Rectal smooth muscle tissue (tissue), 1 donor: ENCODE measurements around the gene SAE1.

Experiments used
- H3K27ac ChIP-seq: one replicate; pipeline ENCODE4 v1.7.0; 2013; ENCODE audit warnings: low read depth, low read length, inconsistent platforms
- H3K27me3 ChIP-seq: one replicate; pipeline ENCODE4 v1.7.0; 2013; ENCODE audit warnings: low read length; ENCODE audit not compliant: control insufficient read depth, insufficient read depth
- H3K36me3 ChIP-seq: one replicate; pipeline ENCODE4 v1.7.0; 2013; ENCODE audit warnings: low read length; ENCODE audit not compliant: control insufficient read depth, insufficient read depth
- H3K4me1 ChIP-seq: one replicate; pipeline ENCODE4 v1.7.0; 2013; ENCODE audit warnings: low read length; ENCODE audit not compliant: control insufficient read depth, insufficient read depth
- H3K4me3 ChIP-seq: one replicate; pipeline ENCODE4 v1.7.0; 2013; ENCODE audit warnings: low read length
- H3K9ac ChIP-seq: one replicate; pipeline ENCODE4 v1.7.0; 2013; ENCODE audit warnings: low read length

The SAE1 gene

DNA sequence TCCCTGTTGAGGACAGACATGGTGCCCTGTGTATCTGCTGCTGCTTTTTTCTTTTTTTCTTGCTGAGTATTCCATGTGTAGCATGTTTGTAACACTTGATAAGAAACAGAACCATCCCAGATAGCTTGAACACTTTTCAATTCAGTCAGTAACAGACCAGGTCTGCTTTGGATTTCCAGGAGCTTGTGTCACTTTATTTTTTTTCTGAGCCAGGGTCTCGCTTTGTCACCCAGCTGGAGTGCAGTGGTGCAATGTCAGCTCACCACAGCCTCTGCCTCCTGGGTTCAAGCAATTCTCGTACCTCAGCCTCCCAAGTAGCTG lies 56.7 kb downstream of the SAE1 start:
- peaks cover 23% of the 10 kb centered on the region for H3K4me1 ChIP-seq

DNA sequence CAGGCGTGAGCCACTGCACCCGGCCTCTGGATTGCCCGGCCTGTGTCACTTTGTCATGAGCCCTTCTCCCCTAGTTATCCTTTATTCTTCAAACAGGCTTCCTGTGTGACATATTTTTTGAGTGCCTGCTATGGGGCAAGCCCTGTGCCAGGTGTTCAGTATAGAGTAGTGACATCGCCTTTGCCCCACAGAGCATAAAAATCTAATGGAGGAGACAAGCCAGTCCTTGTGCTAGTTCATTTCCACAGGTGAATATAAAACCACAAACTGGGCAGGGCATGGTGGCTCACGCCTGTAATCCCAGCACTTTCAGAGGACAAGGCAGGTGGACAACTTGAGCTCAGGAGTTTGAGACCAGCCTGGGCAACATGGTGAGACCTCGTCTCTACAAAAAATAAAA lies 57.2 kb downstream of the SAE1 start:
- Histone ChIP-seq H3K4me3 (no peak overlapping the region), H3K27ac (peak overlapping the region; percentile 61), H3K4me1 (peaks cover 23% of the 10 kb centered on the region), H3K27me3 (no peaks in the 10 kb centered on the region), H3K9ac (no peak overlapping the region), H3K36me3 (no peaks in the 10 kb centered on the region)

More for the DNA sequence above, 56.7 kb downstream of the SAE1 start:
- Histone ChIP-seq H3K4me3 (no peak overlapping the region), H3K27ac (peak overlapping the region; percentile 61), H3K27me3 (no peaks in the 10 kb centered on the region), H3K36me3 (no peaks in the 10 kb centered on the region), H3K9ac (no peak overlapping the region)

DNA sequence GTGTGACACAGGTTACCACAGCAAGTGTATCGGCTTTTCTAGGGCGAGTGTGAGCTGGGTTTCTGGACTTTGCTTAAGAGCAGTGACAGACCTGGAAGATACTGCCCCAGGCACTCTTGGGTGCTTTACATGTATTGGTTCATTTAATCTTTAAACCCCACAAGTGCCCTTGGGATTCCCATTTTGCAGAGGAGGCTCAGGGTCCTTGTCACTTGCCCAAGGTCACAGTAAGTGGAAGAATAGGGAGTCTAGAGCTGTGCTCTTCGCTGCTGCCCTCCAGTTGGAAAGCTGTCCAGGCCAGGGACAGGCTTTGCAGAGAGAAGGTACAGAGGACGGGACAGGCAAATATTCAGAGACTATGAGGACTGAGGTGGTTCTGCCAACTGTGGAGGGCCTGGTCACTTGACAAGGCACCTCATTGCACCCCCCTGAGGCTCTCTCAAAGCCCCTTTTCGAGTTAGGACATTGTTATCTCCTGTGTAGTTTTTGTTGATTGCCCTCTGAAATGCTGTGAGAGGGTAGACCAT lies 57.9 kb downstream of the SAE1 start:
- no peaks in the 10 kb centered on the region for H3K27me3 ChIP-seq
- no peak overlapping the region for H3K4me3 ChIP-seq
- H3K4me1 ChIP-seq = peaks cover 23% of the 10 kb centered on the region
- H3K27ac ChIP-seq = peak overlapping the region; percentile 55
- H3K9ac ChIP-seq = no peak overlapping the region
- no peaks in the 10 kb centered on the region for H3K36me3 ChIP-seq

DNA sequence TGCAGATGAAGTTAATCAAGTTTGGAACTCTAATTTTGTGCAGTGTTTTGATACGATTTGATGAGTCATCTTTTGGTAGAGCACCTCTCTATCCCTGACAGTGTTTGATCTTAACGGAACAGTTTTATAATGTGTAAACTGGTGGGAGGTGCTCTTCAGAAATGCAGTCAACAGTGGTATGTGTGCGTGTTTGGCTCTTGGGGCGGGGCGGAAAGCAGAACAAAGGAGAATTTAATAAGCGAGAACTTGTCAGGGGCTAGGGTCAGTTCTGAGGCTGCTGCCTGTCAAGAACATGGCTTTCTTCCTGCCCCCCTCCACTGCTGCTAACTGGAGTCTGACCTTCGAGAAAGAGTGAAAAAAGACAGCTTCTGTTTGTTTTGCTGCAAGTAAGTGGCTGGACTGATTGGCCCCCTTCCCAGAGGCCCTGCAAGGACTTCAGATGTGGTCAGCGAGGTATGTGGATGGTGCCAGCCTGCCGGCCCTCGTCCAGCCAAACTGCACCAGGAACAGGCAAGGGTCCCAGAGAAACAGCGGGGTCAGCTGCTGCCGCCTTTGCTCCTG lies 59.6 kb downstream of the SAE1 start:
- no peaks in the 10 kb centered on the region for H3K36me3 ChIP-seq
- no peak overlapping the region for H3K9ac ChIP-seq
- no peaks in the 10 kb centered on the region for H3K27me3 ChIP-seq

DNA sequence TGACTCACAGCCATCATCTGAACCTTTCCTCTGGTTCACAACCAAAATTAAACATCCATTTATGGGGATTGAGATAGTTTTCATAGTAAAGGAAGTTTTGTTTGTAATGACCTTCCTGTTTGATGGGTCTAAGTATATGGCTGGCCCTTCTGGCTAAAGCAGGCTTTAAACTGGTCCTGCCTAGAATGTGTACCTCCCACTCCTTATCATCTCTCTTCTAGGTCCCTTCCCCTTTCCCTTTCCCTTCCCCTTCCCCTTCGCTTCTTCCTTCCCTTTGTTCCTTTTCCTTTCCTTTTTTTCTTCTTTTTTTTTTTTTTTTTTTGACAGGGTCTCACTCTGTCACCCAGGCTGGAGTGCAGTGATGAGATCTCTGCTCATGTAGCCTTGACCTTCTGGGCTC lies 64.8 kb downstream of the SAE1 start:
- no peak overlapping the region for H3K9ac ChIP-seq

More for the DNA sequence above, 59.6 kb downstream of the SAE1 start:
- Histone ChIP-seq H3K4me1 (peaks cover 23% of the 10 kb centered on the region), H3K4me3 (peak overlapping the region; percentile 44), H3K27ac (peak overlapping the region; percentile 75)

DNA sequence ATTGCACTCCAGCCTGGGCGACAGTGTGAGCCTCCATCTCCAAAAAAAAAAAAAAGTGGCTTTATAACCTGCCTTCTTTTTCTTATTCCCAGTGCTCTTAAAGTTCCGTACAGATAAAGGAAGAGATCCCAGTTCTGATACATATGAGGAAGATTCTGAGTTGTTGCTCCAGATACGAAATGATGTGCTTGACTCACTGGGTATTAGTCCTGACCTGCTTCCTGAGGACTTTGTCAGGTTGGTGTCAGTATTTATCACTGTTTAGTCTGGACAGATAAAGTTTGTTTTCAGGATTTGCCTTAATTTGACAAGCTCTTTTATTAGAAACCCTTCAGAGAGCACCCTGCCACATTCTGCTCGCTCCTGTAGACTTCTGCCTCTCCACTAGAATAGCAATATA lies 66.5 kb downstream of the SAE1 start:
- H3K4me3 ChIP-seq = no peak overlapping the region
- no peak overlapping the region for H3K27ac ChIP-seq
- H3K36me3 ChIP-seq = peaks cover 10% of the 10 kb centered on the region
- no peaks in the 10 kb centered on the region for H3K4me1 ChIP-seq
- H3K27me3 ChIP-seq = no peaks in the 10 kb centered on the region
- no peak overlapping the region for H3K9ac ChIP-seq

More for the DNA sequence above, 64.8 kb downstream of the SAE1 start:
- no peaks in the 10 kb centered on the region for H3K27me3 ChIP-seq
- H3K36me3 ChIP-seq = peaks cover 10% of the 10 kb centered on the region
- H3K4me1 ChIP-seq = peaks cover 6% of the 10 kb centered on the region
- no peak overlapping the region for H3K4me3 ChIP-seq
- H3K27ac ChIP-seq = no peak overlapping the region

DNA sequence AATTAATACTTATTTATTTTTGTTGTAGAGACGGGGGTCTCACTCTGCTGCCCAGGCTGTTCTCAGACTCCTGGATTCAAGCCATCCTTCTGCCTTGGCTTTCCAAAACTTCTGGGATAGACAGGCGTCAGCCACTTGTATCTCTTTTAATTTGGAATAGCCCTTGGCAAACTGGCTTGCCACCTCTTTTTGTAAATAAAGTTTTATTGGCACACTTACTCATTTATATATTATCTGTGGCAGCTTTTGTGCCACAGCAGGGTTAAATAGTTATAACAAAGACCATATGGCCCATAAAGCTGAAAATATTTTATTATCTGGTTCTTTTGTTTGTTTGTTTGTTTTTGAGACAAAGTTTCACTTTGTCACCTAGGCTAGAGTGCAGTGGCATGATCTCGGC lies 69.9 kb downstream of the SAE1 start:
- Histone ChIP-seq H3K36me3 (peaks cover 18% of the 10 kb centered on the region), H3K27me3 (no peaks in the 10 kb centered on the region), H3K27ac (no peak overlapping the region), H3K4me3 (no peak overlapping the region), H3K9ac (no peak overlapping the region), H3K4me1 (no peaks in the 10 kb centered on the region)

DNA sequence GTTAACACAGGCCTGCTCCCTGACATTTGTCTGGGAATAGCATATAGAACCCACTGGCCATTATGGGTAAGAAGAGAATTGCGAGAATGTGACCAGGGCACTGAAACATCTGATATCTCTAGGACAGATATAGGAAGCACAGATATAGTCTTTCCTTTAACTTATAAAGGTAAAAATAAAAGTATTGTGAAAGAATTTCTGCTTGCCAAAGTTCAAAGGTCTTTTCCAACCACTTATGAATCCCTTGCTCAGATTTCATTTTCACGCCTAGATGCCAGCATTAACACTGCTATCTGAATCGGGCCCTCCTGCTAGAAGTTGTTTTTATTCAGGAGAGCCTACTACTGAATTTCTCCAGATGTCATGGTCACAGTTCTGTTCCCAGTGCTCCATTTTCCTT lies 72.6 kb downstream of the SAE1 start:
- no peak overlapping the region for H3K27ac ChIP-seq
- H3K36me3 ChIP-seq = peaks cover 25% of the 10 kb centered on the region
- H3K4me3 ChIP-seq = no peak overlapping the region
- H3K9ac ChIP-seq = no peak overlapping the region
- H3K27me3 ChIP-seq = no peaks in the 10 kb centered on the region
- no peaks in the 10 kb centered on the region for H3K4me1 ChIP-seq

DNA sequence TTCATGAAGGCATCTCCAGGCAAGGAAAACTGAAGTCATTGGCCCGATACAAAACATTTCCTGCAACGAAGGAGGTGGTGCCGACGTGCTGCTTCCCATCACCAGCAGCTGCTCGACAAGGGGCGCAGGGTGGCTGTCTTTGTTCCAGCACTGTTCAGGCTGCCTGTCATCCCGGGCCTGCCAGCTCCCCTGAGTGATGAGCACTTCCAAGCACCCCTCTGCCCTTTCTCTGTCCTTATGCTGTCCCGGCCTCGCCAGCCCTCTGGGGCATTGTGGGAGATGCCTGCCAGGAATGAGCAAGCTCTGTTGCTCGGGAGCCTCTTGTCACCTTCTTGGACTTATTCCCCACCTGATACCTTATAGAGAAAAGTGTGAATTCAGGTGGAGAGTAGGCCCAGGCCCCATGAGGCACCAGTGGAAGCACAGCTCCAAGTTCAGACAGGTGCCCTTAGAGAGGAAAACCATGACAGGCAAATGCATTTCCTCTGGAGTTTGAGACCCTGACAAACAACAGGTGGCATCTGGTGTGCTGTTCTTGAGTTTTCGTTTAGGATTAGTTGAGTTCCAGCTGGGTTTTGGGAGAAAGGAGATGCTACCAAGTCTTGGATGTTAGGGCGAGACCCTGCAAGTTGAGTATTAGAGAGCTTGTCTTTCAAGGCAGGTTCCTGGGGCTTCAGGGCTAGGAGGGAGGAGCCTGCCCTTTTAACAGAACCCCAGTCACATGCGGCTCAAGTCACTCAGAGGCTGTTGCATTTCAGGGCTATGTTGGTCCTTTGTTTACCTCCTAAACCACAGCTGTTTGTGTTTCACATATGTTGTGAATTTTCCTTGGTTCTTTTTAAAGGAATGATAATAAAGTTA lies 78.9 kb downstream of the SAE1 start:
- Histone ChIP-seq H3K9ac (no peak overlapping the region), H3K27ac (no peak overlapping the region), H3K36me3 (peaks cover 26% of the 10 kb centered on the region), H3K27me3 (no peaks in the 10 kb centered on the region), H3K4me3 (no peak overlapping the region), H3K4me1 (peaks cover 4% of the 10 kb centered on the region)

DNA sequence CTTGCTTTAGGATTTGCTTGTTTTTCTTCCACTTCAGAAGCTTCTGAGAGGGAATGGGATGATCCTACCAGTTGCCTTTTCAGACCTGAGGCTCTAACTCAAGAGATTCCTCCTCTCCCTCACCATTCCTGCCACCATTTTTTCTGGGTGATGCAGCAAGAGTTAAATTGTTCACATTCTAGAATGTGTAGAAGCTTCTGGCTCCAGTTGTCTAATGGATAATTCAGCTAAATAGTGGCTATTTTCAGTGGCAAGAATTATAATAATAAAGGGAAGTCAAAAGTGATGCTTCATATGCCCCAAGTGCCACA lies 79.5 kb downstream of the SAE1 start:
- no peaks in the 10 kb centered on the region for H3K27me3 ChIP-seq

DNA sequence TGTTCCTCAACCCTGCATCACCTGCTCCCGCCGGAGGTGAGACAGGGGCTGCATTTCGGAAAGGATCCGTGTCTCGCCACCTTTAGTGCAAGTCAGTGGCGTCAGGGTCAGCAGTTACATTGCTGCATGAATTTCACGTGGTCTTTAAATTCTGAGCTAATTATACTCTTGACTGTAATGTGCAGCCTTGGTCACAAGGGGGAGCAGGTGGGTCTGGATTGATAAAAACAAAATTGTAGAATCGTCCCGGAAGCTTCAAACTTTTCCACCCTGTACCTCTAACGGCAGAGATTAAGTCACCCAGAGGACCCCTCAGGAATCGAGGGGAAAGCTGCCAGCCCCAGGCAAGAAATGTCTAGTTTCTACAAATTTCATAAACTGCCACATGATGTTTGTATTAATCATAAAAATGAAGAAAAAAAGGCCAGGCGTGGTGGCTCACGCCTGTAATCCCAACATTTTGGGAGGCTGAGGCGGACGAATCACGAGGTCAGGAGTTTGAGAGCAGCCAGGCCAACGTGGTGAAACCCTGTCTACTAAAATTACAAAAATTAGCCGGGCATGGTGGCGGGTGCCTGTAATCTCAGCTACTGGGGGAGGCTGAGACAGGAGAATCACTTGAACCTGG lies 80.2 kb downstream of the SAE1 start:
- H3K4me3 ChIP-seq = no peak overlapping the region
- peaks cover 16% of the 10 kb centered on the region for H3K36me3 ChIP-seq
- no peak overlapping the region for H3K9ac ChIP-seq
- no peaks in the 10 kb centered on the region for H3K27me3 ChIP-seq
- H3K27ac ChIP-seq = no peak overlapping the region
- H3K4me1 ChIP-seq = peaks cover 4% of the 10 kb centered on the region

More for the DNA sequence above, 79.5 kb downstream of the SAE1 start:
- Histone ChIP-seq H3K9ac (no peak overlapping the region), H3K36me3 (peaks cover 21% of the 10 kb centered on the region), H3K27ac (no peak overlapping the region), H3K4me3 (no peak overlapping the region), H3K4me1 (peaks cover 4% of the 10 kb centered on the region)

DNA sequence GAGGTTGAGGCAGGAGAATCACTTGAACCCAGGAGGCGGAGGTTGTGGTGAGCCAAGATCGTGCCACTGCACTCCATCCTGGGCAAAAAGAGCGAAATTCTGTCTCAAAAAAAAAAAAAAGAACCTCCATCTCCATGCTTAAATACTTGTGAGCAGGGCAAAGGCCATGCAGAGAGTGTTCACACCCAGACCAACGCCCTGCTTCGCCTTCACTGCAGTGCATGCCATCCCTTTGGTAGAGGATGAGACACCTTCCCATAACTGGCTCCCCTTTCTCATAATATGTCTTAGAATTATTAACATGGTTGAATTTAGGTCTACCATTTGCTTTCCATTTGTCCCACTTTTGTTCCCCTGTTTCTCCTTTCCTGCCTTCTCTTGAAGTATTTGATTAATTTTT lies 84.9 kb downstream of the SAE1 start:
- Histone ChIP-seq H3K4me1 (peaks cover 1% of the 10 kb centered on the region), H3K36me3 (no peaks in the 10 kb centered on the region), H3K4me3 (no peak overlapping the region), H3K27me3 (no peaks in the 10 kb centered on the region), H3K9ac (no peak overlapping the region), H3K27ac (no peak overlapping the region)
